Breast epithelium (tissue), 3 donors: ENCODE results near the gene PRPSAP2.

Source experiments
- CTCF ChIP-seq, 3 donors: fragments of 450-650 bp; IDR thresholded peaks; one replicate each; pipeline ENCODE4 v1.5.1; 2016 to 2017; ENCODE audit warnings: antibody characterized with exemption in 3 of 3, mild to moderate bottlenecking in 3 of 3, moderate library complexity in 3 of 3
- POLR2AphosphoS5 ChIP-seq, 3 donors: sonication (generic); formaldehyde crosslinking; IDR thresholded peaks; one replicate each; pipeline ENCODE4 v1.6.1; 2017; ENCODE audit warnings: antibody characterized with exemption in 3 of 3

GRCh38 chr17:18925187-18925586 lies 67.3 kb downstream of the PRPSAP2 start:
- TF ChIP-seq POLR2AphosphoS5 (IDR thresholded peaks at IDR 0.05) = no peak
- no peak for TF ChIP-seq CTCF (IDR thresholded peaks at IDR 0.05)
